GM12891 (cell line): ENCODE data around the gene ARMC2.

ENCODE experiments used
- PAX5 ChIP-seq: IDR thresholded peaks from 2 replicates; pipeline ENCODE4 v1.6.1; 2011; ENCODE audit warnings: low read length, moderate library complexity, mild to moderate bottlenecking; ENCODE audit not compliant: insufficient read depth, severe bottlenecking
- POLR2A ChIP-seq: IDR thresholded peaks from 2 replicates; pipeline ENCODE4 v1.6.1; 2011; ENCODE audit warnings: low read depth, low read length, control low read depth
- POLR2AphosphoS5 ChIP-seq: IDR thresholded peaks from 2 replicates; pipeline ENCODE4 v1.6.1; 2011; ENCODE audit warnings: low read depth, low read length, control low read depth
- POU2F2 ChIP-seq: IDR thresholded peaks from 2 replicates; pipeline ENCODE4 v1.6.1; 2011; ENCODE audit warnings: low read depth, mild to moderate bottlenecking, control low read depth, low read length, moderate library complexity
- SPI1 ChIP-seq: IDR thresholded peaks from 2 replicates; pipeline ENCODE4 v1.6.1; 2011; ENCODE audit warnings: low read depth, low read length, control low read depth
- TAF1 ChIP-seq: IDR thresholded peaks from 2 replicates; pipeline ENCODE4 v1.6.1; 2011; ENCODE audit warnings: low read depth, low read length, control low read depth

DNA sequence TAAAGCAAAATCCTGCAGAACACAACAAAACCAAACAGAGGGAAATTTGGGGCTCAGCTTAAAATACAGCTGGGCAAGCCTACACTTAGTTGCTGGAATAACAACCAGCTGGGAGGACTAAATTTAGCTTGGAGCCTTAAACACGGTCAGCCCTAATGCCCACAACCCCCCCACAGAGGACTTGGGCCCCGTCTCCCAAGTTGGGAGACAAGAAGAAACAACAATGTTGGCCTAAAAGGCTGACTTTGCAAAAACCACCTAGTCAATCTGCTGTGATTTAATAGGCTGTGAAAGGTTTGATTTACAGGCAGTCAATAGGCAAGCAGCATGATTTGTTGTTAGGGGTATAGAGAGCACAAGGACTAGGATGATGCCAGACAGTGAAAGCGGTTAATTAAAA is 40.3 kb upstream of the ARMC2 start:
- no peak for TF ChIP-seq POLR2A
- no peak for TF ChIP-seq PAX5
- no peak for TF ChIP-seq POLR2AphosphoS5
- TF ChIP-seq POU2F2: no peak
- no peak for TF ChIP-seq TAF1
- TF ChIP-seq SPI1: no peak
